Measurements from ENCODE around the gene GLT8D1. TPM values are rescaled to one million over a fixed set of nuclear protein-coding genes. Genes with fewer than 3 reads are reported as not detected.

The GLT8D1 gene
- total and polyA plus RNA-seq, 2 of the 4 experiments (the other 2 are of a cell fraction): 87.8 to 124 TPM

- Histone ChIP-seq H2BK5ac (ENCODE audit: low read depth, low read length, poor library complexity, severe bottlenecking) (no peak overlapping the region), H3K4me1 (ENCODE audit: control insufficient read depth, insufficient read depth, low read length) (no peaks in the 10 kb centered on the region), H4K5ac (ENCODE audit: low read depth, low read length) (no peak overlapping the region), H3K9ac (ENCODE audit: low read depth, low read length) (no peak overlapping the region), H3K18ac (ENCODE audit: low read depth, low read length) (no peak overlapping the region), H4K91ac (ENCODE audit: insufficient read depth, low read depth, low read length) (no peak overlapping the region), H3K56ac (ENCODE audit: extremely low read depth, insufficient read depth, low read length) (no peak overlapping the region), H2AFZ (replicated peaks; ENCODE audit: low read length, poor library complexity) (no peak overlapping the region), H3K9me3 (ENCODE audit: control insufficient read depth, insufficient read depth, low read length) (peaks cover 5% of the 10 kb centered on the region; the same call in 1 of the 2 replicates), H3K79me1 (ENCODE audit: low read depth in 1 of 2, low read length in 2 of 2) (no peaks in the 10 kb centered on the region), H2BK15ac (ENCODE audit: low read depth, low read length) (no peak overlapping the region), H3K23ac (ENCODE audit: low read depth, low read length) (no peak overlapping the region), H3K27ac (ENCODE audit: insufficient read depth, low read length) (no peak overlapping the region), H3K4ac (ENCODE audit: low read depth, low read length) (no peak overlapping the region), H2AK5ac (ENCODE audit: low read depth, low read length) (no peak overlapping the region), H4K8ac (ENCODE audit: low read depth in 2 of 2, low read length in 2 of 2) (no peak overlapping the region), H3K9me1 (ENCODE audit: insufficient read depth, low read length) (no peaks in the 10 kb centered on the region), H2BK20ac (ENCODE audit: low read depth, low read length) (no peak overlapping the region), H4K20me1 (ENCODE audit: insufficient read depth, low read length) (no peaks in the 10 kb centered on the region), H3K14ac (replicated peaks; ENCODE audit: low read depth, low read length) (no peak overlapping the region), H2BK120ac (ENCODE audit: low read depth, low read length) (no peak overlapping the region), H2AK9ac (replicated peaks; ENCODE audit: low read depth, low read length, poor library complexity) (no peak overlapping the region), H3K27me3 (ENCODE audit: control insufficient read depth, insufficient read depth, low read length) (no peaks in the 10 kb centered on the region), H3K36me3 (ENCODE audit: control insufficient read depth, insufficient read depth, low read length) (peaks cover 23% of the 10 kb centered on the region), H3K4me3 (ENCODE audit: insufficient read depth, low read depth, low read length) (no peak overlapping the region), H3K4me2 (ENCODE audit: low read depth, low read length) (no peak overlapping the region)
- DNase-seq (no peak), ATAC-seq (ENCODE audit: low read depth) (no peak)
- POLR2A ChIA-PET (ENCODE audit: unreplicated experiment): no interaction called here
- dilution Hi-C loops (cut with HindIII; ENCODE audit: low sequenced_read_pairs, unreplicated experiment): no loop called here
- CTCF ChIA-PET: no interaction called here
- intact Hi-C loops (cut with micrococcal nuclease): no loop called here
- no TSS peak for BruUV-seq (replicated peaks)
- WGBS, 2 experiments (ENCODE audit: extremely low coverage in 2 of 2, insufficient read length in 1 of 2): no CpG with 5 or more reads among the region's 10 CpGs
- in situ Hi-C loops (cut with MboI; ENCODE audit: low sequenced_read_pairs): no loop called here
- TF ChIP-seq RAD21 (IDR thresholded peaks at IDR 0.05; ENCODE audit: low read length) (no peak), RFX5 (IDR thresholded peaks at IDR 0.05; ENCODE audit: low read depth, low read length) (no peak), POLR2A (IDR thresholded peaks at IDR 0.05; ENCODE audit: low read depth, low read length) (no peak), MAZ (IDR thresholded peaks at IDR 0.05; ENCODE audit: borderline replicate concordance, low read depth, low read length) (no peak), BHLHE40 (IDR thresholded peaks at IDR 0.05; ENCODE audit: low read depth, low read length) (no peak), SMC3 (IDR thresholded peaks at IDR 0.05; ENCODE audit: low read depth, low read length) (no peak), CHD1 (IDR thresholded peaks at IDR 0.05; ENCODE audit: low read depth, low read length) (no peak), MAFK (IDR thresholded peaks at IDR 0.05; ENCODE audit: low read depth, low read length) (no peak), FOS (IDR thresholded peaks at IDR 0.05; ENCODE audit: low read depth, low read length) (no peak), RCOR1 (IDR thresholded peaks at IDR 0.05; ENCODE audit: insufficient replicate concordance, low read length) (no peak)
- TF ChIP-seq, protein P1, sequence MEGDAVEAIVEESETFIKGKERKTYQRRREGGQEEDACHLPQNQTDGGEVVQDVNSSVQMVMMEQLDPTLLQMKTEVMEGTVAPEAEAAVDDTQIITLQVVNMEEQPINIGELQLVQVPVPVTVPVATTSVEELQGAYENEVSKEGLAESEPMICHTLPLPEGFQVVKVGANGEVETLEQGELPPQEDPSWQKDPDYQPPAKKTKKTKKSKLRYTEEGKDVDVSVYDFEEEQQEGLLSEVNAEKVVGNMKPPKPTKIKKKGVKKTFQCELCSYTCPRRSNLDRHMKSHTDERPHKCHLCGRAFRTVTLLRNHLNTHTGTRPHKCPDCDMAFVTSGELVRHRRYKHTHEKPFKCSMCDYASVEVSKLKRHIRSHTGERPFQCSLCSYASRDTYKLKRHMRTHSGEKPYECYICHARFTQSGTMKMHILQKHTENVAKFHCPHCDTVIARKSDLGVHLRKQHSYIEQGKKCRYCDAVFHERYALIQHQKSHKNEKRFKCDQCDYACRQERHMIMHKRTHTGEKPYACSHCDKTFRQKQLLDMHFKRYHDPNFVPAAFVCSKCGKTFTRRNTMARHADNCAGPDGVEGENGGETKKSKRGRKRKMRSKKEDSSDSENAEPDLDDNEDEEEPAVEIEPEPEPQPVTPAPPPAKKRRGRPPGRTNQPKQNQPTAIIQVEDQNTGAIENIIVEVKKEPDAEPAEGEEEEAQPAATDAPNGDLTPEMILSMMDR (conservative IDR thresholded peaks at IDR 0.05; ENCODE audit: low read depth, low read length): no peak
- TF ChIP-seq, protein P2, sequence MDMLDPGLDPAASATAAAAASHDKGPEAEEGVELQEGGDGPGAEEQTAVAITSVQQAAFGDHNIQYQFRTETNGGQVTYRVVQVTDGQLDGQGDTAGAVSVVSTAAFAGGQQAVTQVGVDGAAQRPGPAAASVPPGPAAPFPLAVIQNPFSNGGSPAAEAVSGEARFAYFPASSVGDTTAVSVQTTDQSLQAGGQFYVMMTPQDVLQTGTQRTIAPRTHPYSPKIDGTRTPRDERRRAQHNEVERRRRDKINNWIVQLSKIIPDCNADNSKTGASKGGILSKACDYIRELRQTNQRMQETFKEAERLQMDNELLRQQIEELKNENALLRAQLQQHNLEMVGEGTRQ (IDR thresholded peaks at IDR 0.05; ENCODE audit: low read depth, low read length): no peak
- TF ChIP-seq, protein P3, sequence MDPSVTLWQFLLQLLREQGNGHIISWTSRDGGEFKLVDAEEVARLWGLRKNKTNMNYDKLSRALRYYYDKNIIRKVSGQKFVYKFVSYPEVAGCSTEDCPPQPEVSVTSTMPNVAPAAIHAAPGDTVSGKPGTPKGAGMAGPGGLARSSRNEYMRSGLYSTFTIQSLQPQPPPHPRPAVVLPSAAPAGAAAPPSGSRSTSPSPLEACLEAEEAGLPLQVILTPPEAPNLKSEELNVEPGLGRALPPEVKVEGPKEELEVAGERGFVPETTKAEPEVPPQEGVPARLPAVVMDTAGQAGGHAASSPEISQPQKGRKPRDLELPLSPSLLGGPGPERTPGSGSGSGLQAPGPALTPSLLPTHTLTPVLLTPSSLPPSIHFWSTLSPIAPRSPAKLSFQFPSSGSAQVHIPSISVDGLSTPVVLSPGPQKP (IDR thresholded peaks at IDR 0.05; ENCODE audit: borderline replicate concordance, low read depth, low read length): no peak
These were observed 27.8 kb upstream of the GLT8D1 start for GRCh38 chr3:52733256-52733891.

Data from IMR-90 (cell line).